ENCODE data around the gene NRIP1. TPM values are rescaled to one million over a fixed set of nuclear protein-coding genes. Genes with fewer than 3 reads are reported as not detected.

NRIP1 gene
- total and polyA plus RNA-seq, 2 of the 8 experiments (the other 6 are each of a cell fraction or from before 2014, with no cell fraction given): 1.5 to 9.3 TPM

GRCh38 chr21:15090390-15090789 lies 25.6 kb upstream of the NRIP1 start:
- no peak overlapping the region for H2AFZ ChIP-seq (ENCODE audit: low read length)
- ChIA-PET POLR2A (ENCODE audit: partially characterized antibody) (no interaction called here), CTCF (ENCODE audit: partially characterized antibody) (no interaction called here)
- no peak overlapping the region for H3K14ac ChIP-seq (ENCODE audit: insufficient read length)
- no peaks in the 10 kb centered on the region for H3K9me3 ChIP-seq (ENCODE audit: insufficient read depth in 2 of 2, low read depth in 1 of 2, low read length in 1 of 2)
- no peak overlapping the region for H4K5ac ChIP-seq (ENCODE audit: insufficient read length, low read depth, low read length)
- H3K79me1 ChIP-seq (ENCODE audit: low read depth, low read length): no peaks in the 10 kb centered on the region
- H2AK5ac ChIP-seq (ENCODE audit: low read depth, low read length): no peak overlapping the region
- H3K27ac ChIP-seq (ENCODE audit: low read depth, low read length): no peak overlapping the region
- no peak overlapping the region for H4K8ac ChIP-seq (ENCODE audit: extremely low read depth, insufficient read depth, low read length)
- FAIRE-seq: no peak
- no peak overlapping the region for H3K4me3 ChIP-seq (ENCODE audit: extremely low read depth in 1 of 4, insufficient read depth in 2 of 4, low read depth in 3 of 4, low read length in 4 of 4)
- H3K23me2 ChIP-seq (ENCODE audit: low read depth, low read length): no peaks in the 10 kb centered on the region
- H2BK15ac ChIP-seq (ENCODE audit: low read length): no peak overlapping the region
- 94% methylated on average over 1 of the region's 1 CpG; no CpG with 5 or more reads in 1 of the 2 experiments for WGBS, 2 experiments (ENCODE audit: extremely low coverage in 1 of 2, insufficient coverage in 1 of 2, insufficient read length in 1 of 2, insufficient replicate concordance in 2 of 2, low coverage in 1 of 2, low lambda C conversion rate in 2 of 2, missing lambda C conversion rate in 1 of 2)
- no peak overlapping the region for H3K4ac ChIP-seq (replicated peaks; ENCODE audit: insufficient read length, low read depth, low read length)
- H2BK120ac ChIP-seq (replicated peaks; ENCODE audit: low read depth, low read length): no peak overlapping the region
- no peak overlapping the region for H4K91ac ChIP-seq (replicated peaks; ENCODE audit: insufficient read length, low read length)
- no peaks in the 10 kb centered on the region for H3K79me2 ChIP-seq (ENCODE audit: control insufficient read depth in 1 of 2, insufficient read depth in 2 of 2, low read length in 2 of 2)
- H3K23ac ChIP-seq (ENCODE audit: insufficient read length): no peak overlapping the region
- H3K18ac ChIP-seq (ENCODE audit: extremely low read depth, low read length): no peak overlapping the region
- H2BK20ac ChIP-seq (ENCODE audit: low read length): no peak overlapping the region
- no peaks in the 10 kb centered on the region for H4K20me1 ChIP-seq (replicated peaks in 1 of 2; ENCODE audit: control insufficient read depth in 1 of 2, insufficient read depth in 2 of 2, low read length in 2 of 2)
- no peak overlapping the region for H2BK5ac ChIP-seq (ENCODE audit: low read depth, low read length)
- no peak for DNase-seq (ENCODE audit: low read depth in 1 of 2, low spot score in 2 of 2)
- H3K4me2 ChIP-seq (ENCODE audit: insufficient read depth in 1 of 2, low read depth in 2 of 2, low read length in 2 of 2): no peak overlapping the region
- H2BK12ac ChIP-seq (ENCODE audit: low read depth, low read length): no peak overlapping the region
- H3K27me3 ChIP-seq (replicated peaks in 1 of 4; ENCODE audit: control insufficient read depth in 3 of 4, extremely low read depth in 1 of 4, insufficient read depth in 3 of 4, low read length in 3 of 4): no peaks in the 10 kb centered on the region
- H3K36me3 ChIP-seq (ENCODE audit: control insufficient read depth in 2 of 4, insufficient read depth in 4 of 4, low read length in 3 of 4): no peaks in the 10 kb centered on the region
- no peak for TF ChIP-seq JUN (IDR thresholded peaks at IDR 0.05; ENCODE audit: low read depth, low read length)
- TF ChIP-seq GTF2F1 (IDR thresholded peaks at IDR 0.05; ENCODE audit: borderline replicate concordance, low read depth, low read length): no peak
- TF ChIP-seq EZH2 (IDR thresholded peaks at IDR 0.05; ENCODE audit: low read depth, low read length, severe bottlenecking): no peak
- no peak for TF ChIP-seq TAF7 (optimal IDR thresholded peaks at IDR 0.05; ENCODE audit: borderline replicate concordance, low read depth, low read length)
- no peak for TF ChIP-seq POU5F1 (IDR thresholded peaks at IDR 0.05; ENCODE audit: low read depth, low read length)
- TF ChIP-seq CTBP2 (IDR thresholded peaks at IDR 0.05; ENCODE audit: borderline replicate concordance, insufficient read depth, insufficient read length, low read length): no peak
- no peak for TF ChIP-seq RAD21 (IDR thresholded peaks at IDR 0.05 in 1 of 2, conservative IDR thresholded peaks at IDR 0.05 in 1 of 2; ENCODE audit: low read depth in 2 of 2, low read length in 2 of 2)
- TF ChIP-seq HDAC6 (IDR thresholded peaks at IDR 0.05; ENCODE audit: low read depth, low read length): no peak
- no peak for TF ChIP-seq ASH2L (IDR thresholded peaks at IDR 0.05; ENCODE audit: low read length)
- TF ChIP-seq GABPA (IDR thresholded peaks at IDR 0.05; ENCODE audit: borderline replicate concordance, insufficient read depth, low read length): no peak
- no peak for TF ChIP-seq PHF8 (conservative IDR thresholded peaks at IDR 0.05; ENCODE audit: low read depth, low read length)
- TF ChIP-seq SAP30 (IDR thresholded peaks at IDR 0.05; ENCODE audit: insufficient read depth, insufficient replicate concordance, low read length): no peak
- H3K9ac ChIP-seq (replicated peaks in 1 of 4; ENCODE audit: extremely low read depth in 1 of 4, low read depth in 3 of 4, low read length in 3 of 4): no peak overlapping the region
- H3K56ac ChIP-seq (replicated peaks; ENCODE audit: insufficient read length, low read depth, low read length): no peak overlapping the region
- peaks cover 0 to 1% (median 0%) of the 10 kb centered on the region in 4 experiments; a peak in 1 of 7 replicates for H3K4me1 ChIP-seq (replicated peaks in 1 of 4; ENCODE audit: control insufficient read depth in 3 of 4, insufficient read depth in 4 of 4, low read length in 3 of 4)
